Liver (tissue), 9 donors: ENCODE measurements around the gene VPS72. TPM values are rescaled to one million over a fixed set of nuclear protein-coding genes. Genes with fewer than 3 reads are reported as not detected.
A peak's percentile ranks its signal among the peaks of the same experiment; 100 is the strongest.

Experiments used
- DNase-seq: peaks from one replicate; pipeline ENCODE4 v3.0.0-alpha.2; 2017; ENCODE audit warnings: low spot score
- H3K27ac ChIP-seq, 2 donors: one replicate each; pipeline ENCODE4 v1.7.0; 2013; ENCODE audit warnings: inconsistent platforms in 2 of 2, low read length in 2 of 2, control low read depth in 1 of 2, low read depth in 1 of 2, mild to moderate bottlenecking in 1 of 2
- H3K27me3 ChIP-seq, 4 donors: one replicate each; pipeline versions ENCODE4 v1.6.1 to v1.7.0; 2013; ENCODE audit warnings: low read length in 3 of 4, inconsistent platforms in 1 of 4, mild to moderate bottlenecking in 1 of 4, moderate library complexity in 1 of 4; ENCODE audit not compliant: control insufficient read depth in 4 of 4, insufficient read depth in 4 of 4
- H3K36me3 ChIP-seq, 4 donors: one replicate each; pipeline versions ENCODE4 v1.6.1 to v1.7.0; 2013; ENCODE audit warnings: low read length in 3 of 4, mild to moderate bottlenecking in 3 of 4, low read depth in 1 of 4, moderate library complexity in 1 of 4; ENCODE audit not compliant: control insufficient read depth in 4 of 4, insufficient read depth in 3 of 4
- H3K4me1 ChIP-seq, 4 donors: one replicate each; pipeline versions ENCODE4 v1.6.1 to v1.7.0; 2013; ENCODE audit warnings: low read length in 3 of 4, mild to moderate bottlenecking in 3 of 4, moderate library complexity in 1 of 4; ENCODE audit not compliant: control insufficient read depth in 4 of 4, insufficient read depth in 4 of 4
- H3K4me3 ChIP-seq, 3 donors: one replicate each; pipeline versions ENCODE4 v1.6.1 to v1.7.0; 2013; ENCODE audit warnings: low read length in 3 of 3, control low read depth in 1 of 3, low read depth in 1 of 3, mild to moderate bottlenecking in 1 of 3
- H3K9ac ChIP-seq, 2 donors: one replicate each; pipeline ENCODE4 v1.7.0; 2013; ENCODE audit warnings: low read length in 2 of 2, mild to moderate bottlenecking in 2 of 2, moderate library complexity in 2 of 2, control low read depth in 1 of 2, low read depth in 1 of 2
- H3K9me3 ChIP-seq, 4 donors: one replicate each; pipeline versions ENCODE4 v1.6.1 to v1.7.0; 2013; ENCODE audit warnings: low read length in 3 of 4; ENCODE audit not compliant: control insufficient read depth in 4 of 4
- HNF4A ChIP-seq, 2 donors: conservative IDR thresholded peaks; 2 replicates each; pipeline ENCODE4 v1.6.1; 2016; ENCODE audit warnings: antibody characterized with exemption in 2 of 2, mild to moderate bottlenecking in 2 of 2
- HNF4G ChIP-seq: IDR thresholded peaks from 2 replicates; pipeline ENCODE4 v1.6.1; 2016; ENCODE audit warnings: antibody characterized with exemption
- JUND ChIP-seq, 2 donors: IDR thresholded peaks; 2 replicates each; pipeline ENCODE4 v1.6.1; 2016; ENCODE audit warnings: antibody characterized with exemption in 2 of 2
- NR2F2 ChIP-seq: IDR thresholded peaks from 2 replicates; pipeline ENCODE4 v1.6.1; 2016; ENCODE audit warnings: antibody characterized with exemption
- RXRA ChIP-seq, 2 donors: IDR thresholded peaks; 2 replicates each; pipeline ENCODE4 v1.6.1; 2017 to 2018; ENCODE audit warnings: antibody characterized with exemption in 2 of 2, mild to moderate bottlenecking in 1 of 2
- YY1 ChIP-seq: IDR thresholded peaks from 2 replicates; pipeline ENCODE4 v1.6.1; 2016; ENCODE audit warnings: antibody characterized with exemption, mild to moderate bottlenecking
- WGBS: extraction: QIAGEN DNeasy Blood & Tissue Kit; methylation state at CpG from one replicate; pipeline ENCODE4 v1.1.7; 2013; 5-methylcytosine and 5-hydroxymethylcytosine counted together
- polyA plus RNA-seq, 2 donors: library from polyadenylated mRNA; stranded (reverse) in 1 of 2; unstranded in 1 of 2; fragments of 200-250 nt in 1 of 2; fragments of >200 nt in 1 of 2; fragmentation: Nextera tagmentation in 1 of 2; extraction: Ambion mirVana in 1 of 2; gene quantifications; one replicate each; pipeline versions ENCODE4 v1.2.1 to v1.2.3, GENCODE V29; 2013 to 2015
- total RNA-seq, 2 donors: library from RNA; depleted of rRNA; stranded (reverse); fragments of >200 nt; gene quantifications; one replicate each; pipeline ENCODE4 v1.2.3, GENCODE V29; 2014
- TF ChIP-seq, protein P1 (sequence below): IDR thresholded peaks from 2 replicates; pipeline ENCODE4 v1.6.1; 2016; ENCODE audit warnings: antibody characterized with exemption
- TF ChIP-seq, protein P2 (sequence below): IDR thresholded peaks from 2 replicates; pipeline ENCODE4 v1.6.1; 2016; ENCODE audit warnings: antibody characterized with exemption
- TF ChIP-seq, protein P3 (sequence below): fragments of 150-350 bp; IDR thresholded peaks from 2 replicates; pipeline ENCODE4 v1.5.1; 2017; ENCODE audit warnings: improper control_type of control experiment, low read depth, low read length; ENCODE audit not compliant: missing input control
- TF ChIP-seq, protein P4 (sequence below): IDR thresholded peaks from 2 replicates; pipeline ENCODE4 v1.6.1; 2016; ENCODE audit warnings: antibody characterized with exemption, mild to moderate bottlenecking
- donor health status: healthy.
- donor health status: healthy.
- donor health status: healthy.
- donor health status: healthy.
- donor health status: healthy.

The VPS72 gene
- total and polyA plus RNA-seq, 4 donors = 10.7 to 16.0 (median 11.9) TPM

DNA sequence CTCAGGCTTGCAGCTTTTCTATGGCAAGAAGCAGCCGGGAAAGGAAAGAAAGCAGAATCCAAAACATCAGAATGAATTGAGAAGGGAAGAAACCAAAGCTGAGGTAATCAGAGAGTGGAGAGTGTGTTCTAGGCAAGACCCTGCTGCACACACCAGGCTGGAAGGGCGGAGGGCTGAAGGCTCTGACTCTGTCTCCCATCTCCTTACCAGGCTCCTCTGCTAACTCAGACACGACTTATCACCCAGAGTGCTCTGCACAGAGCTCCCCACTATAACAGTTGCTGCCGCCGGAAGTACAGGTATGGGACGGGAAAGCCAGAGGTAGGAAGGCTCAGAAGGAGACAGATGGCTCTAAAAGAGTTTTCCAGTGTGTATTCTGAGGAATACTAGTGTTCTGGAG is 22.9 kb downstream of the VPS72 start:
- Histone ChIP-seq H3K27ac (no peak overlapping the region), H3K27me3 (no peaks in the 10 kb centered on the region), H3K4me1 (peaks cover 3 to 31% (median 22%) of the 10 kb centered on the region in 4 donors), H3K36me3 (peaks cover 0 to 20% (median 0%) of the 10 kb centered on the region in 4 donors), H3K4me3 (peak overlapping the region in 1 of 3 donors; percentile 56), H3K9ac (no peak overlapping the region), H3K9me3 (no peaks in the 10 kb centered on the region)
- no peak for DNase-seq
- TF ChIP-seq, protein P1, sequence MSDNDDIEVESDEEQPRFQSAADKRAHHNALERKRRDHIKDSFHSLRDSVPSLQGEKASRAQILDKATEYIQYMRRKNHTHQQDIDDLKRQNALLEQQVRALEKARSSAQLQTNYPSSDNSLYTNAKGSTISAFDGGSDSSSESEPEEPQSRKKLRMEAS = no peak
- TF ChIP-seq, protein P2, sequence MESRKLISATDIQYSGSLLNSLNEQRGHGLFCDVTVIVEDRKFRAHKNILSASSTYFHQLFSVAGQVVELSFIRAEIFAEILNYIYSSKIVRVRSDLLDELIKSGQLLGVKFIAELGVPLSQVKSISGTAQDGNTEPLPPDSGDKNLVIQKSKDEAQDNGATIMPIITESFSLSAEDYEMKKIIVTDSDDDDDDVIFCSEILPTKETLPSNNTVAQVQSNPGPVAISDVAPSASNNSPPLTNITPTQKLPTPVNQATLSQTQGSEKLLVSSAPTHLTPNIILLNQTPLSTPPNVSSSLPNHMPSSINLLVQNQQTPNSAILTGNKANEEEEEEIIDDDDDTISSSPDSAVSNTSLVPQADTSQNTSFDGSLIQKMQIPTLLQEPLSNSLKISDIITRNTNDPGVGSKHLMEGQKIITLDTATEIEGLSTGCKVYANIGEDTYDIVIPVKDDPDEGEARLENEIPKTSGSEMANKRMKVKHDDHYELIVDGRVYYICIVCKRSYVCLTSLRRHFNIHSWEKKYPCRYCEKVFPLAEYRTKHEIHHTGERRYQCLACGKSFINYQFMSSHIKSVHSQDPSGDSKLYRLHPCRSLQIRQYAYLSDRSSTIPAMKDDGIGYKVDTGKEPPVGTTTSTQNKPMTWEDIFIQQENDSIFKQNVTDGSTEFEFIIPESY = no peak
- TF ChIP-seq RXRA (IDR thresholded peaks at IDR 0.05) (no peak), NR2F2 (no peak), YY1 (no peak), HNF4A (conservative IDR thresholded peaks at IDR 0.05) (no peak)
- TF ChIP-seq, protein P3, sequence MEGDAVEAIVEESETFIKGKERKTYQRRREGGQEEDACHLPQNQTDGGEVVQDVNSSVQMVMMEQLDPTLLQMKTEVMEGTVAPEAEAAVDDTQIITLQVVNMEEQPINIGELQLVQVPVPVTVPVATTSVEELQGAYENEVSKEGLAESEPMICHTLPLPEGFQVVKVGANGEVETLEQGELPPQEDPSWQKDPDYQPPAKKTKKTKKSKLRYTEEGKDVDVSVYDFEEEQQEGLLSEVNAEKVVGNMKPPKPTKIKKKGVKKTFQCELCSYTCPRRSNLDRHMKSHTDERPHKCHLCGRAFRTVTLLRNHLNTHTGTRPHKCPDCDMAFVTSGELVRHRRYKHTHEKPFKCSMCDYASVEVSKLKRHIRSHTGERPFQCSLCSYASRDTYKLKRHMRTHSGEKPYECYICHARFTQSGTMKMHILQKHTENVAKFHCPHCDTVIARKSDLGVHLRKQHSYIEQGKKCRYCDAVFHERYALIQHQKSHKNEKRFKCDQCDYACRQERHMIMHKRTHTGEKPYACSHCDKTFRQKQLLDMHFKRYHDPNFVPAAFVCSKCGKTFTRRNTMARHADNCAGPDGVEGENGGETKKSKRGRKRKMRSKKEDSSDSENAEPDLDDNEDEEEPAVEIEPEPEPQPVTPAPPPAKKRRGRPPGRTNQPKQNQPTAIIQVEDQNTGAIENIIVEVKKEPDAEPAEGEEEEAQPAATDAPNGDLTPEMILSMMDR = no peak
- 91% methylated on average over 6 of the region's 6 CpGs for WGBS

DNA sequence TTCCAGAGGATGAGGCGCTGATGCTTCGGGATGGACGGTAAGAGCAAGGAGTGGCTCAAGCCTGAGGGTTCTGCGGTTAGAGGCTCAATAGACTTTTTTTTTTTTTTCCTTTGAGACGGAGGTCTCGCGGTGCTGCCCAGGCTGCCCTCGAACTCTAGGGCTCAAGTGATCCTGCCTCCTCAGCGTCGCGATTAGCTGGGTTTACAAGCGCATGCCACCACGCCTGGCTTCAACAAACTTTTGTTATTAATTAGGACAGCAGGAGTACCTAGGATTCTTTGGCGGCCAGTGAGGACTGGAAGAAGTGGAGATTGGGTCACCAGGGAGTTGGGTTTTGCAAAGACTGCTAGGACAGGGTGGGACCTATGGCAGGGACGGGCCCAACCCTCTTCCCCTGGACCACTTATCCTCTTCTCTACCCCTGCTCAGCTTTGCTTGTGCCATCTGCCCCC is 23.5 kb downstream of the VPS72 start:
- Histone ChIP-seq H3K4me3 (peak overlapping the region; percentile 56 to 99 (median 88)), H3K9ac (peak overlapping the region; percentile 70 to 90), H3K9me3 (no peaks in the 10 kb centered on the region), H3K4me1 (peaks cover 3 to 31% (median 22%) of the 10 kb centered on the region in 4 donors), H3K27ac (peak overlapping the region in 1 of 2 donors; percentile 74), H3K27me3 (no peaks in the 10 kb centered on the region), H3K36me3 (peaks cover 0 to 22% (median 3%) of the 10 kb centered on the region in 4 donors)
- 7% methylated on average over 15 of the region's 15 CpGs for WGBS
- no peak for DNase-seq
- TF ChIP-seq YY1 (no peak), HNF4A (conservative IDR thresholded peaks at IDR 0.05) (no peak), HNF4G (no peak), NR2F2 (no peak), JUND (IDR thresholded peaks at IDR 0.05) (no peak)
- TF ChIP-seq, protein P4, sequence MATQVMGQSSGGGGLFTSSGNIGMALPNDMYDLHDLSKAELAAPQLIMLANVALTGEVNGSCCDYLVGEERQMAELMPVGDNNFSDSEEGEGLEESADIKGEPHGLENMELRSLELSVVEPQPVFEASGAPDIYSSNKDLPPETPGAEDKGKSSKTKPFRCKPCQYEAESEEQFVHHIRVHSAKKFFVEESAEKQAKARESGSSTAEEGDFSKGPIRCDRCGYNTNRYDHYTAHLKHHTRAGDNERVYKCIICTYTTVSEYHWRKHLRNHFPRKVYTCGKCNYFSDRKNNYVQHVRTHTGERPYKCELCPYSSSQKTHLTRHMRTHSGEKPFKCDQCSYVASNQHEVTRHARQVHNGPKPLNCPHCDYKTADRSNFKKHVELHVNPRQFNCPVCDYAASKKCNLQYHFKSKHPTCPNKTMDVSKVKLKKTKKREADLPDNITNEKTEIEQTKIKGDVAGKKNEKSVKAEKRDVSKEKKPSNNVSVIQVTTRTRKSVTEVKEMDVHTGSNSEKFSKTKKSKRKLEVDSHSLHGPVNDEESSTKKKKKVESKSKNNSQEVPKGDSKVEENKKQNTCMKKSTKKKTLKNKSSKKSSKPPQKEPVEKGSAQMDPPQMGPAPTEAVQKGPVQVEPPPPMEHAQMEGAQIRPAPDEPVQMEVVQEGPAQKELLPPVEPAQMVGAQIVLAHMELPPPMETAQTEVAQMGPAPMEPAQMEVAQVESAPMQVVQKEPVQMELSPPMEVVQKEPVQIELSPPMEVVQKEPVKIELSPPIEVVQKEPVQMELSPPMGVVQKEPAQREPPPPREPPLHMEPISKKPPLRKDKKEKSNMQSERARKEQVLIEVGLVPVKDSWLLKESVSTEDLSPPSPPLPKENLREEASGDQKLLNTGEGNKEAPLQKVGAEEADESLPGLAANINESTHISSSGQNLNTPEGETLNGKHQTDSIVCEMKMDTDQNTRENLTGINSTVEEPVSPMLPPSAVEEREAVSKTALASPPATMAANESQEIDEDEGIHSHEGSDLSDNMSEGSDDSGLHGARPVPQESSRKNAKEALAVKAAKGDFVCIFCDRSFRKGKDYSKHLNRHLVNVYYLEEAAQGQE = no peak
- TF ChIP-seq, protein P2 = no peak
